Neural cell (in vitro differentiated cells): ENCODE measurements around the gene PLD2. TPM values are rescaled to one million over a fixed set of nuclear protein-coding genes. Genes with fewer than 3 reads are reported as not detected.

ENCODE experiments used
- H2AFZ ChIP-seq: fragments of 200-600, 300-800 bp; sonication (generic), shearing (Covaris generic); 2 replicates; pipeline ENCODE4 v1.6.0; 2014; ENCODE audit warnings: low read depth, mild to moderate bottlenecking, antibody characterized with exemption, low read length, moderate library complexity
- H3F3A ChIP-seq: fragments of 200-600 bp; shearing (Covaris generic); 2 replicates; pipeline ENCODE4 v1.6.1; 2016; ENCODE audit warnings: mild to moderate bottlenecking, moderate library complexity, mixed read lengths, antibody characterized with exemption, low read length; ENCODE audit not compliant: insufficient read depth, poor library complexity, severe bottlenecking
- H3K27ac ChIP-seq: fragments of 200-600, 300-800 bp; sonication (generic), shearing (Covaris generic); 2 replicates; pipeline ENCODE4 v1.5.1; 2014; ENCODE audit warnings: mild to moderate bottlenecking, low read length, moderate library complexity
- H3K27me3 ChIP-seq: fragments of 300-800, 200-600 bp; sonication (generic), shearing (Covaris generic); 2 replicates; pipeline ENCODE4 v1.6.0; 2014; ENCODE audit warnings: mild to moderate bottlenecking, low read depth, low read length, moderate library complexity; ENCODE audit not compliant: insufficient read depth
- H3K36me3 ChIP-seq: fragments of 300-800, 200-600 bp; sonication (generic), shearing (Covaris generic); 2 replicates; pipeline ENCODE4 v1.5.1; 2014; ENCODE audit warnings: mild to moderate bottlenecking, antibody characterized with exemption, low read length, moderate library complexity; ENCODE audit not compliant: insufficient read depth
- H3K4me2 ChIP-seq: fragments of 300-800, 200-600 bp; sonication (generic), shearing (Covaris generic); 2 replicates; pipeline ENCODE4 v1.6.0; 2014; ENCODE audit warnings: mild to moderate bottlenecking, low read length
- H3K4me3 ChIP-seq: fragments of 300-800, 200-600 bp; sonication (generic), shearing (Covaris generic); 2 replicates; pipeline ENCODE4 v1.5.1; 2014; ENCODE audit warnings: mild to moderate bottlenecking, low read length, moderate library complexity
- H3K79me2 ChIP-seq: fragments of 200-600 bp; shearing (Covaris generic); replicated peaks from 2 replicates; pipeline ENCODE4 v1.6.0; 2014; ENCODE audit warnings: mild to moderate bottlenecking, low read length, moderate library complexity; ENCODE audit not compliant: insufficient read depth
- H3K9ac ChIP-seq: fragments of 300-800, 200-600 bp; sonication (generic), shearing (Covaris generic); 2 replicates; pipeline ENCODE4 v1.6.1; 2016; ENCODE audit warnings: mild to moderate bottlenecking, low read length, mixed read lengths
- H3K9me2 ChIP-seq: fragments of 200-600 bp; shearing (Covaris generic); 2 replicates; pipeline ENCODE4 v1.6.1; 2016; ENCODE audit warnings: mild to moderate bottlenecking, low read length, mixed read lengths; ENCODE audit not compliant: insufficient read depth
- H3K9me3 ChIP-seq: fragments of 200-600, 300-800 bp; sonication (generic), shearing (Covaris generic); 2 replicates; pipeline ENCODE4 v1.6.1; 2016; ENCODE audit warnings: mild to moderate bottlenecking, mixed run types, low read length, moderate library complexity, mixed read lengths
- H4K20me1 ChIP-seq: fragments of 200-600 bp; shearing (Covaris generic); 2 replicates; pipeline ENCODE4 v1.6.1; 2016; ENCODE audit warnings: mild to moderate bottlenecking, mixed run types; ENCODE audit not compliant: insufficient read depth
- CTCF ChIP-seq: fragments of 450-650 bp; IDR thresholded peaks from 2 replicates; pipeline ENCODE4 v1.5.1; 2014; ENCODE audit warnings: antibody characterized with exemption, mild to moderate bottlenecking, moderate library complexity; ENCODE audit not compliant: poor library complexity, severe bottlenecking
- EP300 ChIP-seq: fragments of 450-650 bp; conservative IDR thresholded peaks from 2 replicates; pipeline ENCODE4 v1.6.1; 2014; ENCODE audit warnings: antibody characterized with exemption, mild to moderate bottlenecking, moderate library complexity; ENCODE audit not compliant: poor library complexity, severe bottlenecking
- EZH2 ChIP-seq: fragments of 200-600, 300-800 bp; shearing (Covaris generic), sonication (generic); IDR thresholded peaks from 2 replicates; pipeline ENCODE4 v1.6.1; 2014; ENCODE audit warnings: antibody characterized with exemption, low read length, borderline replicate concordance, mild to moderate bottlenecking; ENCODE audit not compliant: insufficient read depth, poor library complexity, severe bottlenecking
- MXI1 ChIP-seq: fragments of 450-650 bp; conservative IDR thresholded peaks from 2 replicates; pipeline ENCODE4 v1.6.1; 2014; ENCODE audit warnings: antibody characterized with exemption, mild to moderate bottlenecking; ENCODE audit not compliant: poor library complexity, severe bottlenecking
- POLR2AphosphoS5 ChIP-seq: IDR thresholded peaks from 2 replicates; pipeline ENCODE4 v1.6.1; 2012
- RAD21 ChIP-seq: fragments of 450-650 bp; conservative IDR thresholded peaks from 2 replicates; pipeline ENCODE4 v1.6.1; 2014; ENCODE audit warnings: antibody characterized with exemption, mild to moderate bottlenecking, moderate library complexity
- SMC3 ChIP-seq: fragments of 450-650 bp; conservative IDR thresholded peaks from 2 replicates; pipeline ENCODE4 v1.6.1; 2014; ENCODE audit warnings: antibody characterized with exemption, mild to moderate bottlenecking, moderate library complexity; ENCODE audit not compliant: poor library complexity
- TAF1 ChIP-seq: IDR thresholded peaks from 2 replicates; pipeline ENCODE4 v1.6.1; 2012; ENCODE audit warnings: low read depth
- polyA plus RNA-seq: library from polyadenylated mRNA; depleted of rRNA; stranded (reverse); fragments of >200 nt; gene quantifications from 2 replicates; pipeline ENCODE4 v1.2.3, GENCODE V29; 2014
- TF ChIP-seq, protein P1 (sequence below): IDR thresholded peaks from 2 replicates; pipeline ENCODE4 v1.6.1; 2012; ENCODE audit warnings: borderline replicate concordance

Gene PLD2
- polyA plus RNA-seq, 1 donor from 2014 or later: 2.0 TPM

- Histone ChIP-seq H3F3A (no peaks in the 10 kb centered on the region), H3K4me2 (peak overlapping the region; percentile 97), H3K4me3 (peak overlapping the region; percentile 100), H3K9me3 (no peaks in the 10 kb centered on the region), H3K79me2 (peaks cover 52% of the 10 kb centered on the region), H3K9ac (peak overlapping the region; percentile 95), H2AFZ (peak overlapping the region; percentile 56), H3K9me2 (no peaks in the 10 kb centered on the region), H3K36me3 (no peaks in the 10 kb centered on the region), H4K20me1 (no peaks in the 10 kb centered on the region), H3K27ac (peak overlapping the region; percentile 87), H3K27me3 (no peaks in the 10 kb centered on the region)
- TF ChIP-seq EZH2: no peak
- peak; percentile 35 for TF ChIP-seq POLR2AphosphoS5
- no peak for TF ChIP-seq TAF1
- TF ChIP-seq RAD21: no peak
- no peak for TF ChIP-seq EP300
- TF ChIP-seq, protein P1, sequence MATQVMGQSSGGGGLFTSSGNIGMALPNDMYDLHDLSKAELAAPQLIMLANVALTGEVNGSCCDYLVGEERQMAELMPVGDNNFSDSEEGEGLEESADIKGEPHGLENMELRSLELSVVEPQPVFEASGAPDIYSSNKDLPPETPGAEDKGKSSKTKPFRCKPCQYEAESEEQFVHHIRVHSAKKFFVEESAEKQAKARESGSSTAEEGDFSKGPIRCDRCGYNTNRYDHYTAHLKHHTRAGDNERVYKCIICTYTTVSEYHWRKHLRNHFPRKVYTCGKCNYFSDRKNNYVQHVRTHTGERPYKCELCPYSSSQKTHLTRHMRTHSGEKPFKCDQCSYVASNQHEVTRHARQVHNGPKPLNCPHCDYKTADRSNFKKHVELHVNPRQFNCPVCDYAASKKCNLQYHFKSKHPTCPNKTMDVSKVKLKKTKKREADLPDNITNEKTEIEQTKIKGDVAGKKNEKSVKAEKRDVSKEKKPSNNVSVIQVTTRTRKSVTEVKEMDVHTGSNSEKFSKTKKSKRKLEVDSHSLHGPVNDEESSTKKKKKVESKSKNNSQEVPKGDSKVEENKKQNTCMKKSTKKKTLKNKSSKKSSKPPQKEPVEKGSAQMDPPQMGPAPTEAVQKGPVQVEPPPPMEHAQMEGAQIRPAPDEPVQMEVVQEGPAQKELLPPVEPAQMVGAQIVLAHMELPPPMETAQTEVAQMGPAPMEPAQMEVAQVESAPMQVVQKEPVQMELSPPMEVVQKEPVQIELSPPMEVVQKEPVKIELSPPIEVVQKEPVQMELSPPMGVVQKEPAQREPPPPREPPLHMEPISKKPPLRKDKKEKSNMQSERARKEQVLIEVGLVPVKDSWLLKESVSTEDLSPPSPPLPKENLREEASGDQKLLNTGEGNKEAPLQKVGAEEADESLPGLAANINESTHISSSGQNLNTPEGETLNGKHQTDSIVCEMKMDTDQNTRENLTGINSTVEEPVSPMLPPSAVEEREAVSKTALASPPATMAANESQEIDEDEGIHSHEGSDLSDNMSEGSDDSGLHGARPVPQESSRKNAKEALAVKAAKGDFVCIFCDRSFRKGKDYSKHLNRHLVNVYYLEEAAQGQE: no peak
- TF ChIP-seq CTCF: no peak
- TF ChIP-seq MXI1: peak; percentile 28
- TF ChIP-seq SMC3: no peak
These were observed 27.2 kb downstream of the PLD2 start for GRCh38 chr17:4833941-4834680.

DNA sequence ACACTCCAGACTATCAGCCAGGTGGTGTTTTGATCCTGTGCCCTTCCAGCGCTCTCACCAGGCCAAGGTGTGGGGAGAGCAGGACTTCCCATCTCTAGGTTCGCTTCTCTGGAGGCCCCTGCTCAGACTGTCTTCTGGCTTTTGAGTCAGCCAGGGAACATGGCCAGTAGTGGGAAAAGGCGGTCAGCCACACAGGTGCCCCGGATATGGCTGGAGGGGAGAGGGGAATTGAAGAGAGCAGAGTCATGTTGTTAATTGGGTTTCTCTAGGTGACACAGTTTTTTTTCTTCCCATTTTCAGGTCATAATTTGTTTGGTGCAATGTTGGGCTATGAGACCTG, 27.7 kb downstream of the PLD2 start:
- H4K20me1 ChIP-seq: no peaks in the 10 kb centered on the region
- H3K4me3 ChIP-seq: peak overlapping the region; percentile 100
- H3K9me2 ChIP-seq: no peaks in the 10 kb centered on the region
- H3K27me3 ChIP-seq: no peaks in the 10 kb centered on the region
- no peaks in the 10 kb centered on the region for H3K9me3 ChIP-seq
- H3K27ac ChIP-seq: peak overlapping the region; percentile 87
- H3K36me3 ChIP-seq: no peaks in the 10 kb centered on the region
- no peak overlapping the region for H2AFZ ChIP-seq
- H3F3A ChIP-seq: no peaks in the 10 kb centered on the region
- peak overlapping the region; percentile 95 for H3K9ac ChIP-seq
- H3K79me2 ChIP-seq: peaks cover 57% of the 10 kb centered on the region
- TF ChIP-seq POLR2AphosphoS5 (no peak), CTCF (no peak), EP300 (no peak), EZH2 (no peak), RAD21 (no peak), TAF1 (no peak), SMC3 (no peak), MXI1 (no peak)
- TF ChIP-seq, protein P1: no peak
- H3K4me2 ChIP-seq: peak overlapping the region; percentile 97
